Measurements from ENCODE around the gene ARL6.

ARL6 gene

GRCh38 chr3:97795951-97796350 is 31.4 kb downstream of the ARL6 start:
- no peak for DNase-seq
- TF ChIP-seq GATA1 (IDR thresholded peaks at IDR 0.05; ENCODE audit: low read depth, low read length) (no peak), POLR2A (IDR thresholded peaks at IDR 0.05; ENCODE audit: low read length) (no peak)

- DNase-seq, result no peak
- no peak for TF ChIP-seq POLR2A (IDR thresholded peaks at IDR 0.05; ENCODE audit: low read length)
- no peak for TF ChIP-seq GATA1 (IDR thresholded peaks at IDR 0.05; ENCODE audit: low read depth, low read length)
Observed at GRCh38 chr3:97804471-97804870, 39.9 kb downstream of the ARL6 start.

GRCh38 chr3:97810779-97811390 is 46.3 kb downstream of the ARL6 start:
- no peak for TF ChIP-seq GATA1 (IDR thresholded peaks at IDR 0.05; ENCODE audit: low read depth, low read length)
- no peak for TF ChIP-seq POLR2A (IDR thresholded peaks at IDR 0.05; ENCODE audit: low read length)
- no peak for DNase-seq

- TF ChIP-seq GATA1 (IDR thresholded peaks at IDR 0.05; ENCODE audit: low read depth, low read length) (no peak), POLR2A (IDR thresholded peaks at IDR 0.05; ENCODE audit: low read length) (no peak)
- no peak for DNase-seq
Observed at GRCh38 chr3:97815149-97815917, 50.8 kb downstream of the ARL6 start.

- TF ChIP-seq GATA1 (IDR thresholded peaks at IDR 0.05; ENCODE audit: low read depth, low read length) (no peak), POLR2A (IDR thresholded peaks at IDR 0.05; ENCODE audit: low read length) (no peak)
- DNase-seq, result no peak
Observed at GRCh38 chr3:97816811-97817210, 52.3 kb downstream of the ARL6 start.

- DNase-seq, result no peak
- no peak for TF ChIP-seq GATA1 (IDR thresholded peaks at IDR 0.05; ENCODE audit: low read depth, low read length)
- no peak for TF ChIP-seq POLR2A (IDR thresholded peaks at IDR 0.05; ENCODE audit: low read length)
Observed at GRCh38 chr3:97817965-97818364, 53.4 kb downstream of the ARL6 start.

GRCh38 chr3:97820780-97821179 is 56.2 kb downstream of the ARL6 start:
- no peak for DNase-seq
- no peak for TF ChIP-seq GATA1 (IDR thresholded peaks at IDR 0.05; ENCODE audit: low read depth, low read length)
- TF ChIP-seq POLR2A (IDR thresholded peaks at IDR 0.05; ENCODE audit: low read length), result no peak

- TF ChIP-seq GATA1 (IDR thresholded peaks at IDR 0.05; ENCODE audit: low read depth, low read length) (no peak), POLR2A (IDR thresholded peaks at IDR 0.05; ENCODE audit: low read length) (no peak)
- DNase-seq, result no peak
Observed at GRCh38 chr3:97821287-97821773, 56.8 kb downstream of the ARL6 start.

- peak; percentile 81 to 82 for DNase-seq
- TF ChIP-seq POLR2A (IDR thresholded peaks at IDR 0.05; ENCODE audit: low read length), result no peak
- TF ChIP-seq GATA1 (IDR thresholded peaks at IDR 0.05; ENCODE audit: low read depth, low read length), result no peak
Observed at GRCh38 chr3:97821774-97822358, 57.3 kb downstream of the ARL6 start, which contains the start of gene CRYBG3. Gene CRYBG3, plus strand, starts transcription at chr3:97822011. Its CDS starts 196 bp downstream, at chr3:97822207.

- no peak for TF ChIP-seq GATA1 (IDR thresholded peaks at IDR 0.05; ENCODE audit: low read depth, low read length)
- TF ChIP-seq POLR2A (IDR thresholded peaks at IDR 0.05; ENCODE audit: low read length), result no peak
- peak in 1 of 2 experiments; percentile 16 for DNase-seq
Observed at GRCh38 chr3:97822359-97822775, 57.8 kb downstream of the ARL6 start.

- TF ChIP-seq GATA1 (IDR thresholded peaks at IDR 0.05; ENCODE audit: low read depth, low read length) (no peak), POLR2A (IDR thresholded peaks at IDR 0.05; ENCODE audit: low read length) (no peak)
- DNase-seq, result no peak
Observed at GRCh38 chr3:97823046-97824004, 58.8 kb downstream of the ARL6 start.

GRCh38 chr3:97825101-97825500 is 60.5 kb downstream of the ARL6 start:
- TF ChIP-seq GATA1 (IDR thresholded peaks at IDR 0.05; ENCODE audit: low read depth, low read length), result no peak
- TF ChIP-seq POLR2A (IDR thresholded peaks at IDR 0.05; ENCODE audit: low read length), result no peak
- DNase-seq, result no peak

GRCh38 chr3:97827741-97828471 is 63.3 kb downstream of the ARL6 start:
- no peak for DNase-seq
- no peak for TF ChIP-seq POLR2A (IDR thresholded peaks at IDR 0.05; ENCODE audit: low read length)
- TF ChIP-seq GATA1 (IDR thresholded peaks at IDR 0.05; ENCODE audit: low read depth, low read length), result no peak

Measured in erythroblast (primary cell).